ENCODE data around the gene VSIG4.
"Not testable (repeated sequence)": the region's sequence is repeated elsewhere in the genome, so short reads cannot be mapped to it uniquely, and the experiment has no call there.

The VSIG4 gene

DNA sequence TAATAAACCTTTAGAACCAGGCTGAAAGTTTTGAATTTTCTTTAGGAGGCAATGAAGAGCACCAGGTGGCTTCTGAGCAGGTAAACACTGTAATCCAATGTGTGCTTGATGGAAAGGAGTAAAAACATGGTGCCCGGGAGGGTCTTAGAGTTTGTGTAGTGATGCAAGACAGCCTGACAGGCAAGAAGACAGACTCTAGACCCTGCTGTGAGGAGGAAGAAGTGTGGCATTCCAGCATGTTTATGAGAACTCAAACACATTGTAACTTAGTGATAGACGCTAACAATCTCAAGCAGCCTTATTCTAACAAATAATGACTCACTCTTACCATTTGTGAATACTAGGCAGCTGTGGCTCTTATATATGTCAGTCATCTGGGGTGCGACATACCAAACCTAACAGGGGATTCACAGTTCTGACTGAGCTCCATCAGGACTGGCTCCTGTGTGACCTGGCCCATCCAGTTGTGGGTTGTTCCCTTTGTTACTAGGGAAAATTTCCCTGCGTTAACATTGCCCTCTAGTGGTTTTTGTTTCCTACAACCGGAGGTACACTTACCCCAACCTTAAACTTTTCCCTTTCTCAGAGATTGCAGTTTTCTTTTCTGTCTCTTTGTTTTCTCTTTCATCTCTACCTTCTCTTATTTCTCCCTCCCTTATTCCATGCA lies 53.8 kb downstream of the VSIG4 start:
- ATAC-seq (ENCODE audit: insufficient read depth, low read depth) = peak; percentile 98

DNA sequence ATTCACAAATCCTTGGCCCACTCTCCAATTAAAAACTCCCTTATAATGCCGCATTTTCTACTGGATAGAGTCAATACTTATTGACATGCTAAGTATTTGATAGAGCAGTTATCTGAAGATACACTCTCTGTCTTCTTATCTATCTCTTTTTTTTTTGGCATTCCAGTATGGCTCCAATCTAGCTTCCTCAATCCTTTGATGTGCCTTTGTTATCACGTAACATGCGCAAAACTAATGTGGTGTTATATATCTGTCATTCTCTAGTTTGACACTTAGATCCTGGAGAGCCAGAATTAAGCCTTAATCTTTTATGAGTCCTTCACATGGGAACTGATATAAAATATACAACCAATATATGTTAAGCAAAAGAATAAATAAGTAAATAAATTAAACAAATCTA lies 54.7 kb downstream of the VSIG4 start:
- ATAC-seq (ENCODE audit: insufficient read depth, low read depth) = no peak

More for the DNA sequence above, 53.8 kb downstream of the VSIG4 start:
- peak; percentile 56 for DNase-seq
- Histone ChIP-seq H3K9ac (ENCODE audit: low read depth, low read length) (no peak overlapping the region), H4K20me1 (ENCODE audit: insufficient read depth, low read length) (no peaks in the 10 kb centered on the region), H3K36me3 (ENCODE audit: insufficient read depth, low read length) (no peaks in the 10 kb centered on the region), H2AFZ (ENCODE audit: low read depth, low read length) (peak overlapping the region; percentile 63), H3K4me1 (ENCODE audit: insufficient read depth, low read length) (peaks cover 24% of the 10 kb centered on the region), H3K27me3 (ENCODE audit: insufficient read depth, low read length, poor library complexity) (no peaks in the 10 kb centered on the region), H3K79me2 (ENCODE audit: insufficient read depth, low read length) (no peaks in the 10 kb centered on the region), H3K4me3 (ENCODE audit: low read depth in 1 of 2, low read length in 2 of 2) (no peak overlapping the region), H3K4me2 (ENCODE audit: insufficient read depth, low read length) (no peak overlapping the region), H3K27ac (ENCODE audit: low read length) (peak overlapping the region; percentile 79), H3K9me3 (ENCODE audit: insufficient read depth, low read length, severe bottlenecking) (no peaks in the 10 kb centered on the region)
- TF ChIP-seq, protein P1, sequence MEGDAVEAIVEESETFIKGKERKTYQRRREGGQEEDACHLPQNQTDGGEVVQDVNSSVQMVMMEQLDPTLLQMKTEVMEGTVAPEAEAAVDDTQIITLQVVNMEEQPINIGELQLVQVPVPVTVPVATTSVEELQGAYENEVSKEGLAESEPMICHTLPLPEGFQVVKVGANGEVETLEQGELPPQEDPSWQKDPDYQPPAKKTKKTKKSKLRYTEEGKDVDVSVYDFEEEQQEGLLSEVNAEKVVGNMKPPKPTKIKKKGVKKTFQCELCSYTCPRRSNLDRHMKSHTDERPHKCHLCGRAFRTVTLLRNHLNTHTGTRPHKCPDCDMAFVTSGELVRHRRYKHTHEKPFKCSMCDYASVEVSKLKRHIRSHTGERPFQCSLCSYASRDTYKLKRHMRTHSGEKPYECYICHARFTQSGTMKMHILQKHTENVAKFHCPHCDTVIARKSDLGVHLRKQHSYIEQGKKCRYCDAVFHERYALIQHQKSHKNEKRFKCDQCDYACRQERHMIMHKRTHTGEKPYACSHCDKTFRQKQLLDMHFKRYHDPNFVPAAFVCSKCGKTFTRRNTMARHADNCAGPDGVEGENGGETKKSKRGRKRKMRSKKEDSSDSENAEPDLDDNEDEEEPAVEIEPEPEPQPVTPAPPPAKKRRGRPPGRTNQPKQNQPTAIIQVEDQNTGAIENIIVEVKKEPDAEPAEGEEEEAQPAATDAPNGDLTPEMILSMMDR (IDR thresholded peaks at IDR 0.05; ENCODE audit: borderline replicate concordance, extremely low read depth, low read length, poor library complexity, severe bottlenecking) = peak; percentile 74
- TF ChIP-seq EZH2 (IDR thresholded peaks at IDR 0.05; ENCODE audit: borderline replicate concordance, low read depth, low read length, severe bottlenecking) = no peak

DNA sequence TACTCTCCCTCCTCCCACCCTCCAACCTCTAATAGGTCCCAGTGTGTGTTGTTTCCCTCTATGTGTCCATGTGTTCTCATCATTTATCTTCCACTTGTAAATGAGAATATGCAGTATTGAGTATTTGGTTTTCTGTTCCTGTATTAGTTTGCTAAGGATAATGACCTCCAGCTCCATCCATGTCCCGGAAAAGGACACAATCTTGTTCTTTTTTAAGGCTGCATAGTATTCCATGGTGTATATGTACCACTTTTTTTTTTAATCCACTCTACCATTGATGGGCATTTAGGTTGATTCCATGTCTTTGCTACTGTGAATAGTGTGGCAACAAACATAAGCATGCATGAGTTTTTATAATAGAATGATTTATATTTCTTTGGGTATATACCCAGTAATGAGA lies 62.7 kb downstream of the VSIG4 start:
- H3K9ac ChIP-seq (ENCODE audit: low read depth, low read length); H4K20me1 ChIP-seq (ENCODE audit: insufficient read depth, low read length); H2AFZ ChIP-seq (ENCODE audit: low read depth, low read length); DNase-seq; H3K27ac ChIP-seq (ENCODE audit: low read length); H3K4me1 ChIP-seq (ENCODE audit: insufficient read depth, low read length); H3K79me2 ChIP-seq (ENCODE audit: insufficient read depth, low read length); H3K36me3 ChIP-seq (ENCODE audit: insufficient read depth, low read length); H3K27me3 ChIP-seq (ENCODE audit: insufficient read depth, low read length, poor library complexity); H3K4me3 ChIP-seq (ENCODE audit: low read depth in 1 of 2, low read length in 2 of 2); H3K9me3 ChIP-seq (ENCODE audit: insufficient read depth, low read length, severe bottlenecking); ATAC-seq (ENCODE audit: insufficient read depth, low read depth); H3K4me2 ChIP-seq (ENCODE audit: insufficient read depth, low read length): not testable (repeated sequence)

More for the DNA sequence above, 54.7 kb downstream of the VSIG4 start:
- Histone ChIP-seq H3K27ac (ENCODE audit: low read length) (no peak overlapping the region), H3K4me2 (ENCODE audit: insufficient read depth, low read length) (no peak overlapping the region), H2AFZ (ENCODE audit: low read depth, low read length) (no peak overlapping the region), H4K20me1 (ENCODE audit: insufficient read depth, low read length) (no peaks in the 10 kb centered on the region), H3K4me3 (ENCODE audit: low read depth in 1 of 2, low read length in 2 of 2) (no peak overlapping the region), H3K36me3 (ENCODE audit: insufficient read depth, low read length) (no peaks in the 10 kb centered on the region), H3K9ac (ENCODE audit: low read depth, low read length) (no peak overlapping the region), H3K79me2 (ENCODE audit: insufficient read depth, low read length) (no peaks in the 10 kb centered on the region), H3K4me1 (ENCODE audit: insufficient read depth, low read length) (peaks cover 24% of the 10 kb centered on the region), H3K9me3 (ENCODE audit: insufficient read depth, low read length, severe bottlenecking) (no peaks in the 10 kb centered on the region), H3K27me3 (ENCODE audit: insufficient read depth, low read length, poor library complexity) (no peaks in the 10 kb centered on the region)
- no peak for DNase-seq
- no peak for TF ChIP-seq EZH2 (IDR thresholded peaks at IDR 0.05; ENCODE audit: borderline replicate concordance, low read depth, low read length, severe bottlenecking)
- TF ChIP-seq, protein P1 (IDR thresholded peaks at IDR 0.05; ENCODE audit: borderline replicate concordance, extremely low read depth, low read length, poor library complexity, severe bottlenecking) = no peak

DNA sequence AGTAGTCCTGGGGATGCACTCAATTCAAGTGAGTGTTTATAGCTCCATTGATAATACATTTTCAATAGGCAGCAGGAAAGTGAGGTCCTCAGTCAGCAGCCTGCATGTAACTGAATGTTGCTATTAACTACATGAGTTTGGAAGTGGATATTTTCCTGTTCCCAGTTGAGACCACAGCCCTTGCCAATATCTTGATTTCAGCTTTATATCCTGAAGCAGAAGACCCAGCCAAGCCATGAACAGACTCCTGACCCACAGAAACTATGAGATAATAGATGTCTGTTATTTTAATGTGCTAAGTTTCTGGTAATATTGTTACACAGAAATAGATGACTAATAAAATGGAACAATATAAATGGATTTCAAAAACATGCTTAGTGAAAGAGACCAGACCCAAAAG lies 63.7 kb downstream of the VSIG4 start:
- H3K4me1 ChIP-seq (ENCODE audit: insufficient read depth, low read length) = no peaks in the 10 kb centered on the region
- no peaks in the 10 kb centered on the region for H3K79me2 ChIP-seq (ENCODE audit: insufficient read depth, low read length)
- no peak for TF ChIP-seq EZH2 (IDR thresholded peaks at IDR 0.05; ENCODE audit: borderline replicate concordance, low read depth, low read length, severe bottlenecking)
- TF ChIP-seq, protein P1 (IDR thresholded peaks at IDR 0.05; ENCODE audit: borderline replicate concordance, extremely low read depth, low read length, poor library complexity, severe bottlenecking) = no peak
- no peak overlapping the region for H2AFZ ChIP-seq (ENCODE audit: low read depth, low read length)
- H4K20me1 ChIP-seq (ENCODE audit: insufficient read depth, low read length) = no peaks in the 10 kb centered on the region
- H3K27ac ChIP-seq (ENCODE audit: low read length) = no peak overlapping the region
- ATAC-seq (ENCODE audit: insufficient read depth, low read depth) (no peak), DNase-seq (no peak)
- H3K27me3 ChIP-seq (ENCODE audit: insufficient read depth, low read length, poor library complexity) = no peaks in the 10 kb centered on the region
- H3K36me3 ChIP-seq (ENCODE audit: insufficient read depth, low read length) = no peaks in the 10 kb centered on the region
- H3K9ac ChIP-seq (ENCODE audit: low read depth, low read length) = no peak overlapping the region
- no peak overlapping the region for H3K4me3 ChIP-seq (ENCODE audit: low read depth in 1 of 2, low read length in 2 of 2)
- H3K4me2 ChIP-seq (ENCODE audit: insufficient read depth, low read length) = no peak overlapping the region
- H3K9me3 ChIP-seq (ENCODE audit: insufficient read depth, low read length, severe bottlenecking) = no peaks in the 10 kb centered on the region

DNA sequence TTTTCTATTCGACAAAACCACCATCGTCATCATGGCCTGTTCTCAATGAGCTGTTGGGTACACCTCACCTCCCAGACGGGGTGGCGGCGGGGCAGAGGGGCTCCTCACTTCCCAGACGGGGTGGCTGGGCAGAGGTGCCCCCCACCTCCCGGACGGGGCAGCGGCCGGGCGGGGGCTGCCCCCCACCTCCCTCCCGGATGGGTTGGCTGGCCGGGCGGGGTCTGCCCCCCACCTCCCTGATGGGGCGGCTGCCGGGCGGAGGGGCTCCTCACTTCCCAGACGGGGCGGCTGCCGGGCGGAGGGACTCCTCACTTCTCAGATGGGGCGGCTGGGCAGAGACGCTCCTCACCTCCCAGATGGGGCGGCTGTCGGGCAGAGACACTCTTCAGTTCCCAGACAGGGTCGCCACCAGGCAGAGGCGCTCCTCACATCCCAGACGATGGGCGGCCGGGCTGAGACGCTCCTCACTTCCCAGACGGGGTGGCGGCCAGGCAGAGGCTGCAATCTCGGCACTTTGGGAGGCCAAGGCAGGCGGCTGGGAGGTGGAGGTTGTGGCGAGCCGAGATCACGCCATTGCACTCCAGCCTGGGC lies 64.6 kb downstream of the VSIG4 start:
- not testable (repeated sequence) for H3K4me1 ChIP-seq (ENCODE audit: insufficient read depth, low read length); H3K27me3 ChIP-seq (ENCODE audit: insufficient read depth, low read length, poor library complexity); H3K27ac ChIP-seq (ENCODE audit: low read length); DNase-seq; H2AFZ ChIP-seq (ENCODE audit: low read depth, low read length); H3K4me3 ChIP-seq (ENCODE audit: low read depth in 1 of 2, low read length in 2 of 2); H3K79me2 ChIP-seq (ENCODE audit: insufficient read depth, low read length); H3K4me2 ChIP-seq (ENCODE audit: insufficient read depth, low read length); H3K9me3 ChIP-seq (ENCODE audit: insufficient read depth, low read length, severe bottlenecking); H3K9ac ChIP-seq (ENCODE audit: low read depth, low read length); ATAC-seq (ENCODE audit: insufficient read depth, low read depth); H4K20me1 ChIP-seq (ENCODE audit: insufficient read depth, low read length); H3K36me3 ChIP-seq (ENCODE audit: insufficient read depth, low read length)
